Astrocyte (in vitro differentiated cells and primary cell): ENCODE measurements around the gene CLOCK.

Experiments used
- EZH2 ChIP-seq: IDR thresholded peaks from 2 replicates; pipeline ENCODE4 v1.6.1; 2012; ENCODE audit warnings: mild to moderate bottlenecking, low read length, inconsistent platforms; ENCODE audit not compliant: insufficient read depth
- TF ChIP-seq, protein P1 (sequence below): IDR thresholded peaks from 2 replicates; pipeline ENCODE4 v1.5.1; 2011; ENCODE audit warnings: low read depth, mild to moderate bottlenecking, inconsistent platforms, low read length, moderate library complexity; ENCODE audit not compliant: insufficient read depth

DNA sequence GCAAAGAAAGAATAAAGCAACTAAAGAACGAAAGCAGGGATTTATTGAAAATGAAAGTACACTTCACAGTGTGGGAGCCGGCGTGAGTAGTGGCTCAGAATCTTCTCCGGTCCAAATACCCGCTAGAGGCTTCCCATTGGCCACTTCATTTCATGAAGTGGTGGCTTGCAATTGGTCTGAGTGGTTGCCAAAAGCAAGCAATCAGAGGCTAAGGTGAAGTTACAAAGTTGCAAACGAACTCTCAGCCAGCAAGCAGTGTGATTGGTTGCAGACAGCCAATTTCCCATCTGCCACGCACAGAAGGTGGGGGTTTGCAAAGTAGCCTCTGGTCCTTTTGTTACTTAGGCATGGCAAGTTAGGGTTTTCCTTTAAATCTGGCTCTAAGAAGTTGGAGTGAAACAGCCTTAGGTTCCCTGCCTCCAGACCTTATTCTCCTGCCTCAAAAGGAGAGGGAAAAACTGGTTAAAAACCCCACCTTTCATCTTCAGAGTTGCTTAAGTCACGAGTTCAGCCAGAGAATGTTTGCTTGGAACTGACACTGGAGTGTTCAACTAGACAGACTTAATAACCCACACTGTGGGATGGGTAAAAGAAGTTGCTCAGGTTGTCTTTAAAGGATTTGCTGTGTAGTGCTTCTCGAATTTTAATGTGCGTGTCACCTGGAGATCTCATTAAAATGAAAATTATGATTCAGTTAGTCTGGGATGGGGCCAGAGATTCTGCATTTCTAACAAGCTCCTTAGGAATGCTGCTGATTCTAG, 6.9 kb upstream of the CLOCK start:
- TF ChIP-seq, protein P1, sequence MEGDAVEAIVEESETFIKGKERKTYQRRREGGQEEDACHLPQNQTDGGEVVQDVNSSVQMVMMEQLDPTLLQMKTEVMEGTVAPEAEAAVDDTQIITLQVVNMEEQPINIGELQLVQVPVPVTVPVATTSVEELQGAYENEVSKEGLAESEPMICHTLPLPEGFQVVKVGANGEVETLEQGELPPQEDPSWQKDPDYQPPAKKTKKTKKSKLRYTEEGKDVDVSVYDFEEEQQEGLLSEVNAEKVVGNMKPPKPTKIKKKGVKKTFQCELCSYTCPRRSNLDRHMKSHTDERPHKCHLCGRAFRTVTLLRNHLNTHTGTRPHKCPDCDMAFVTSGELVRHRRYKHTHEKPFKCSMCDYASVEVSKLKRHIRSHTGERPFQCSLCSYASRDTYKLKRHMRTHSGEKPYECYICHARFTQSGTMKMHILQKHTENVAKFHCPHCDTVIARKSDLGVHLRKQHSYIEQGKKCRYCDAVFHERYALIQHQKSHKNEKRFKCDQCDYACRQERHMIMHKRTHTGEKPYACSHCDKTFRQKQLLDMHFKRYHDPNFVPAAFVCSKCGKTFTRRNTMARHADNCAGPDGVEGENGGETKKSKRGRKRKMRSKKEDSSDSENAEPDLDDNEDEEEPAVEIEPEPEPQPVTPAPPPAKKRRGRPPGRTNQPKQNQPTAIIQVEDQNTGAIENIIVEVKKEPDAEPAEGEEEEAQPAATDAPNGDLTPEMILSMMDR = no peak
- no peak for TF ChIP-seq EZH2
